NCI-H524 (cell line): ENCODE measurements around the gene CNTNAP5.
A peak's percentile ranks its signal among the peaks of the same experiment; 100 is the strongest.
"Not testable (repeated sequence)": the region's sequence is repeated elsewhere in the genome, so short reads cannot be mapped to it uniquely, and the experiment has no call there.

Source experiments
- DNase-seq, 2 experiments: peaks; one replicate each; lab custom pipeline; 2025; lab: John Stamatoyannopoulos, UW

Gene CNTNAP5

DNA sequence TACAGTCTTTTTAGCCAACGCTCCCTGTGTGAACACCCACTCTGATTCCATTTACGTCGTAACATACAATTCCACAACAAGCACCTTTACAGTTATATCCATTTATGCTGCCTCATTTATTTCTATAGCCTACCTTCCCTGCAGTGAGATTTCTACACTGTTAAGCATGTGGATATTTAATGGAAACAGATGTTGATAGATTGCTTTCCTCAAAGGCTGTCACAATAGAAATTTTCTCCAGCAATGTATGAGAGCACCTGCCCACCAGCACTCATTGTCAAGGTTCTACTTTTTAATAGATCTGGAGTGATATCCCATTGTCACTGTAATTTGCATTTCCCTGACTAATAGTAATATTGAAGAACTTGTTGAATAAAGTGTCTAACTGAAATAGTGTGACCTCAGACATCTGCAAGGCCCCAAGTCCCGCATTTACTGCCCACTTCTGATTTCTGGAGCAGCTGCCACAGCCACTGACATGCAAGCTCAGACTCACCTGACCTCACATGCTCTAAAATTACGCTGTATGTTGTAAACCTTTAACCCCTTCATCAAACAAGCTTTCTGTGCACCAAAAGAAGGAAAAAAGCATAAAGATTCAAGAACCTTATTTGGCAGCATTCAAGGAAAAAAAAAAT, 295.1 kb downstream of the CNTNAP5 start:
- peak in 1 of 2 experiments; percentile 28 for DNase-seq

DNA sequence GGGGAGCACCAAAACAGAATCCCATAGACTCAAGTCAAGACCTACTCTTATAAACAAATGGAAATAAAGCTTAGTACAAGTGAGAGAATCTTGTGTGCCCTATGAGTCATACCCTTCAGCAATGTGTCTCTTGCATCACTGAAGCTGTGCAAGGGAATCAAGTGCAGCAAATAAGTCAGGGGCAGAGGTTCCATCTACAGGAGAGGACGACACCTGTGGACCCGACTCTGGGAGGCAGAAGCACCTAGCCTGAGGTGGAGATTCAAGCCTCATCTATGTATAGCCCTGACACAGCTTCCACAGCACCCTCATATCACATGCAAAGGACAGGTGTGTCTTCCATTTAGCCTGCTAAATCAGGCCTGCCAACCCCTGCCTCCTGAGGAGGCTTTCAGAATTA, 298.2 kb downstream of the CNTNAP5 start:
- no peak for DNase-seq

DNA sequence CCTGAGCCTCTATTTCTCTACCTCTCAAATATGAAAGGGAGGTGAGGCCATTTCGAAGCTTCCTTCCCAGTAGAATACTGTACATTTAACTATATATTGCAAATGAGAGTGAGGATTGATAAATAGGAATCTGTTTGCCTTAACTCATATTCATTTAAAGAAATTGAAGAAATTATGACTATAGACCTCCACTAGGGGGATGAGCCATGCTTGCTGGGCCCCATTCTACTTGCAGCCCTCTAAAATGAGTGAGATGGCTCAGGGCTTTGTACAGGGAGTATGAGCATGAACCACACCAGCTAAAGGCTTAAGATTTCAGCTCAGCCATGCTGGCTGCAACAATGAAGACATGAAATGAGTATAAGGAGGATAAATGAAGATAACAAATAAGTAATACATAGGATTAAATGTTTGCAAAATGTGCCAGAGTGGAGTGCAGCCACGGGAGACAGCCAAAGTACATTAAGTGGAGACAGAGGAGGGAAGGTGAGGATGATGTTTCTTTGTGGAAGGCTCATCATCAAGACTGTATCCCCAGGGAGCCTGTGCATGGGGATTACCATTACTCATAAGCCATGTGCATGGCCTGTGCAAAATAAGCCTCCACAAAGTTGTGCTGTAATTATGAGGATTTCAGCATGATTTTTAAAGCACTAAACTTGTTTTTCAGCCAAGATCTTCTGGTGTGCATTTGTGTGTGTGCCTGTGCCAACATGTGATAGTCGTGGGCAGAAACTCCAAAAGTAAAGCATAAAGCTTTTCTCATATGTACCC, 300.8 kb downstream of the CNTNAP5 start:
- peak; percentile 14 to 73 for DNase-seq

DNA sequence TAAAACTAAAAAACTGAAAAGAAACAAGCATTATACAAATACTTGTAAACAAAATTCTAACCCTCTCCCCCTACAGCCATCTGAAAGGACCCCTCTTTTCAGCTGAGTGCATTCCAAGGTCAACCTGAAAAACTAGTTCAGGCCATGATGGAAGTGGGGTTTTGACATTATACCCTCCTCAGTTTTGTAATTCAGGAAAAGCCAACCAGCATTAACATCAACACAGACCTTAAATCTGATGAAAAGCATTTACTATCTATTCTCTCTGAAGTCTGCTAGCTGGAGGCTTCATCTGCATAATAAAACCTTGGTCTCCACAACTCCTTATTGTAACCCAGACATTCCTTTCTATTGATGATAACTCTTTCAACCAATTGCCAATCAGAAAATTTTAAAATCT, 302.2 kb downstream of the CNTNAP5 start:
- no peak for DNase-seq

DNA sequence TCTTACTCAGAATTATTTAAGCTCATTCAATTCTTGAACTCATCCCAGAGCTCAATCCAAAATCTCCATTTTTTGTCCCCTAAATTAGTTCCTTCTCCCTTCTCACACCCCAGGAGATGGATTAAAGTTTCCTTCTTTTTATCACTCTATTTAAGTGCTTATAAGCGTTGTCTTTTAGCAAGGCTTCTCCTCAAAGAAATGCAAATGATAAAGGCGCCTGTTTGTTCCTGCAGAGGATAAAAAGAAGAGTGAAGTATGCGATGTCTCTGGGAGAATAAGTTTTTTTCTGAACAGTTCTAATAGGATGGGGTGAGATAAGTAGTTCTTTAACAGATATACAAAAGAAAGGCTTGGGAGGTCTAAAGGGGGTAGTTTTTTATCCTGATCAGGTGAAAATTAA, 303.3 kb downstream of the CNTNAP5 start:
- DNase-seq = no peak

DNA sequence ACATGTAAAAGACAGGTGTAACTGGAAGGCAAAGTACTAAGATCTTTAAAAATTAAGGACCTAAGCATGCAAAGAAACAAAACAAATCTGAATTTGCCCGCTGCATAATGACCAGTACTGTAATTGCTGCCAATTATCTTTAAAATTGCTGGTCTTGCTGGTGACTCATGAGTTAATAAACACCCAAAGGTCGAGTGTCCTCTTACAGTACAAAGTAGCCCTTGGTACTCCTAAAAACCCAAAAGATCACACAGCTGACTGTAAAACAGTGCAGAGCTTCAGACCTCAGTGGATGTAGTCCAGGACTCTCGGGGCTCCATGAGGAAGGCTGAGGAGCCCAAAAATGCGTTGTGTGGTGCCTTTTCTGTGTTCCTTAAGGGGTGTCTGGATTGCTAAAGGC, 308.7 kb downstream of the CNTNAP5 start:
- DNase-seq = no peak

DNA sequence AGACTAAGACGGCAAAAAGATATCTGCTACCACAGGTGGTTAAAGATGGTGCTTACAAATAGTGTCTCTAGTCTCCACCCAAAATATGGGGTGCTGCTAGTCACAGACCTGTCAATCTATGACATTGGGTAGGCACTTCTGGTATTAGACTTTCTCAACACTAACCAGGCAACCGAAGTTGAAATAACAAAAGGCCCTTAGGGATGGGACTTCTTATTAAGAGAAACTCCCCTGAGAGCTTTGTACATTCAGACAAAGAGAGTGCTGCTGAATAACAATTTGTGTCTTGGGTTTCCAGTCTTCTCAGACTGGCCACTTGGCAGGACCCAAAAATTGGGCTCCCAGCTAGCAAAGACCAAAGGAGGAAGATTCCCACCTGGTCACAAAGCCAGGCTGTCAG, 310.0 kb downstream of the CNTNAP5 start:
- no peak for DNase-seq

DNA sequence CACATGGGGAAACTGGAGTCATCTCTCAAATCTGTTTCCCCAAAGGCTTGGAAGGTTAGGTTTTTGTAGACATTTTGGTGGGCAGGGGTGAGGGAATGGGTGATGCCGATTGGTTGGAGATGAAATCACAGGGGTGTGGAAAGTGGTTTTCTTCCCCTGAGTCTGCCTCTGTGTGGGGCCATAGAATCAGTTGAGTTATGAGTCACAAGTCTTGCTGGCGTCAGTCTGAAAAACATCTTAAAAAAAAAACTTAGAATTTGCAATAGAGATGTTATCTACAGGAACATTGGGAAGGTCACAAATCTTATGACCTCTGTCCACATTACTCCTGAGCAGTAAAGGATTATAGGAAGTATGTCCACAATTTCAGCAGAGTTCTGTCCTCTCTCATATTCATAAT, 314.6 kb downstream of the CNTNAP5 start:
- no peak for DNase-seq

DNA sequence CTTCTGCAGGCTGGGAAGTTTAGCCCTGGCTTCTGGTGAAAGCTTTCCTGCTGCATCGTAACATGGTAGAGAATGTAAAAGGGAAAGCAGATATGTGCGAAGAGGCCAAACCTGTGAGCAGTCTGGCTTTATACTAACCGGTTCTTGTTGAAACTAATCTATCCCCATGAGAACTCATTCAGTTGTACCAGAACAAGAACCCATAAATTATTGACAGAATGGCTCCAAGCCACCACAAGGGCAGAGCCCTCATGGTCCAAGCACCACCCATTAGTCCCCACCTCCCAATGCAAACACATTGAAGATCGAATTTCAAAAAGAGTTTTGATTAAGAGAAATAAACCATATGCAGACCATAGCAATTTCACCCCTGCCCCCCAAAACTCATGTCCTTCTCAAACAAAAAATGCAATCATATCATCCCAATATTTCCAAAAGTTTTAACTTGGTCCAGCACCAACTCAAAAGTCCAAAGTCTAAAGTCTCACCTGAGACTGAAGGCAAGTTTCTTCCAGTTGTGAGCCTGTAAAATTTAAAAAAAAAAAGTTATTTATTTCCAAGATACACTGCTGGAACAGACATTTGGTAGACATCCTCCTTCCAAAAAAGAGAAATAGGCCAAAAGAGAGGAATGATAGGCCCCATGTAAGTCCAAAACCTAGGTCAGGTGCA, 318.9 kb downstream of the CNTNAP5 start:
- DNase-seq = no peak

DNA sequence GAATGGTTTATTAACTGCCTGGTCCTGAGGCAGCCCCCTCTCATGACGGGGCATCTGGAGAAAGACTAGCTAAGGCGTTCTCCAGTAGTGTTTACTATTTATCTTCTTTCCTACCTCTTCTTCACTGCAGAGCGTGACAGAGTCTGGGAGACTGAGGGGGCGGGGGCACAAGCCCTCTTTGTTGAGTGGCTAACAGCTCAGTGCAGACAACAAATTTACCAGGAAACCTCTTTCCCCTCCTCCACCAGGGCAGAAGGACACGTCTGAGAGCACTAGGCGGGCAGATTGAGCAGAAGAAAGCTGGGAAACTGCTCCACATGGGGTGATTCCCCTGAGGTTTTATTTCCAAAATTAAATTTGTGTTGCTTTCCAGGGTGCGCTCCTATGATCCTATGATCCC, 322.1 kb downstream of the CNTNAP5 start:
- no peak for DNase-seq

DNA sequence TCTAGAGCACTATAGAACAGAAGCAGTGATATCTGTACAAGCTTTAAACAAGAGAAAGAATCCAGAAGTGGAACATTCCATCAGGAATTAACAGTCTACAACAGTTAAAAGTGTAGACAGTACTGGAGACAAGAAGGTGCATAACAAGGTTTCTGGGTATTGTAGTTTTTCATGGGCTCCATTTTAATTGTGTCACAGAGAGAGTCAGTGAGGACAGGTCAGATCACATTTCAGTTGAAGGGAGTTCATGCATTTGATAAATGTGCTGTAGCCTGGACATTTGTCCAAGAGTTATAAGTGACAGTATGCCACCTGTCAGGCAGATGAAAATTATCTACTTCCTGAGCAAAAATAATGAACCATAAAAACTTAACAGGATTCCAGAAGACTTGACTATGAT, 328.6 kb downstream of the CNTNAP5 start:
- DNase-seq = peak in 1 of 2 experiments; percentile 14

DNA sequence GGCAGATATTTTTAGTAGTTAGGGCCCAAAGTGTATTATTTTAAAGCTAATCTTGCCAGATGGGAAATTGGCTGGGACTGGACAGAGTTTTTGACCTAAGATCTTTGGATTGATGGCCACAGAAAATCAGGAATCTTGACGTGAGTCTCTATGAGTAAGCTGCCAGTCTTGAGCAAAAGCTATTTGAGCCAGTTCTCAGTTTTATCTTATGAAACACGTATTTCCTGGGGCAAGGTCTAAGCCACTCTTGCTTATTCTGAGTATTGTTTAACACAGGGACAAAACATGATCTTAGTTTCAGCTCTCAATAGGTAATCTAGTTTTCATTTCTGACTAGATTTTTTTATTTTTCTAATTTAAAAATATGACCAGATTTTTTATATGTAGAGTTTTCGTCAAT, 329.4 kb downstream of the CNTNAP5 start:
- no peak for DNase-seq

DNA sequence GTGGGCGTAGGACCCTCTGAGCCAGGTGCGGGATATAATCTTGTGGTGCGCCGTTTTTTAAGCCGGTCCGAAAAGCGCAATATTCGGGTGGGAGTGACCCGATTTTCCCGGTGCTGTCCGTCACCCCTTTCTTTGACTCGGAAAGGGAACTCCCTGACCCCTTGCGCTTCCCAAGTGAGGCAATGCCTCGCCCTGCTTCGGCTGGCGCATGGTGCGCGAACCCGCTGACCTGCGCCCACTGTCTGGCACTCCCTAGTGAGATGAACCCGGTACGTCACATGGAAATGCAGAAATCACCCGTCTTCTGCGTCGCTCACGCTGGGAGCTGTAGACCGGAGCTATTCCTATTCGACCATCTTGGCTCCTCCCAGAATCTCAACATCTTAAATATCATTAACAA, 336.9 kb downstream of the CNTNAP5 start:
- not testable (repeated sequence) for DNase-seq

DNA sequence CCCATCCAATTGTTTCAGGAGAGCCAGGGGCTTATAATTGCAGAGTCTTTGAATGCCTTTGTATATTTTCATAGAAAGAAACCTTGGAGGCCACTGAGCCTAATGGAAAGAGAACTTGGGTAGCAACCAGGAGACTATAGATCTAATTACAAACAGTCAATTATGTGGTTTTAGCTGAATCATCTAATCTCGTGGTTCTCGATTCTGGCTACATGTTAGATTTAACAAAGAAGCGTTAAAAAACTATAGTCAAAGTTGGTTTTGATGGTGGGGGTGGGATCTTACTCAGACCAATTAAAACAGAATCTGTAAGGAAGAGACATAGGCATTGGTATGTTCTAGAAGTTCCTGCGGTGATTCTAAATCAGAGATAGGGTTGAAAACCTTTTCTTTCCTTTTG, 344.1 kb downstream of the CNTNAP5 start:
- no peak for DNase-seq

DNA sequence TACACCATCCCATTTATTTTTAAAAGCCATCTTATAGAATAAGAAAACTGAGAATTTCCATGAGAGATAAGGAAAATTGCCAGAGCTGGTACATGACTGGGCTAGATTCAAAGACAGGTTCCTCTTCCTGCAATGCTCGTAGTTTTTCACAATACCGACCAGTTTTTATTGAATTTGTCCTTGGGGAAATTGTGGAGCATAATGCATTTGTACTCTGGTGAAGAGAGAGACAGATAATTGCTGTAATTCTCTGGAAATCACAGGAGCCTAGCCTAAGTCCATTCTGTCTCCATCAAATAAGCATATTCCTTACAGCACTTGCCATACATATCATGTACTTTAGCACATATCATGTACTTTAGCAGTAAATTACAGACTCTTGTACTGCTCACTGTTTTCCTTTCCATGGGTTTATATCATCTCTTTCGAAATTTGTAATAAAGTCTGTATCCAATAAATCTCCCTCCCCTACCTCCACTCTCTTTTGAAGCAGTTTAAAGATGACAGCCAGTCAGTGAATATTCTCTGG, 355.2 kb downstream of the CNTNAP5 start:
- no peak for DNase-seq

DNA sequence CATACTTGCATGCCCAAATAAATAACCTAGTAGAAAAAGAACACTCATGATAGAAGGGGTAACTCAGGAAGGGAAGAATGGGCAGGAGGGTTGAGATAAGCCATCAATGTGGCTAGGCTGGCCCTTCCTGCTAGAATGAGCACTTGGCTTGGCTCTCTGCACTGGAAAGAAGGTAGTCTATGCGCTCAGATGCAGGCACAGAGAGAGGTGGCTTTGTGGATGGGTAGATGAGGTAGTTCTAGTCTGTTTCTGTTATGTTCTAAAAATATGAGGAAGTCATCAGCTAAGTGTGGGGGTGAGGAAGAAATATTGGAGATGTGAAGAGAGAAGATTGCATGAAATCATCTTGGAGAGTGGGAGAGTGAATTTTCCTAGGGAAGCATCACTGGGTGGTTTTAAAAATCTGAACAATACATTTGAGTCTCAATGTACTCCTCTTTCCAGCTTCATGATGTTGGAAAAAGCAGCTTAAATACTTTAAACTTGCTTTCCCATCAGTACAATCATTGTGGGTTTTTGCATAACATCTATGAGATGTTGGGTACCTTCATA, 357.1 kb downstream of the CNTNAP5 start:
- DNase-seq = no peak

DNA sequence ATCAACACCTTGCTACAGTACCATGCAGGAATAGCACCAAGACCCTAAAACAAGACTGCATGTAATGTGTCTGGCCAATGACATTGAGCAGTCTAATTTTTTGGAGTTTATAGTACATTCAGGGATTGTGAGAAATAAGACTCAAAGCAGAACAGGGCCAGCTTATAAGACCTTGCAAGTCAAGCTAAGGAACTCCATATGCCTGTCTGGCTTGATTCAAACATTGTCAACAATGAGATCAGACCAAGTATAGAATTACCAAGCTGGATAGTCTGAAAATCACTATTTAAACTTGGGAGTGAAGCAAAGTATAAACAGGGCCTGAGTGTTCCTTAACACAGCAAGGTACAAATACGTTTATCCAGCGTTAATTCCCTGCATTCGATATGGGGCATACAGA, 370.9 kb downstream of the CNTNAP5 start:
- DNase-seq = no peak

DNA sequence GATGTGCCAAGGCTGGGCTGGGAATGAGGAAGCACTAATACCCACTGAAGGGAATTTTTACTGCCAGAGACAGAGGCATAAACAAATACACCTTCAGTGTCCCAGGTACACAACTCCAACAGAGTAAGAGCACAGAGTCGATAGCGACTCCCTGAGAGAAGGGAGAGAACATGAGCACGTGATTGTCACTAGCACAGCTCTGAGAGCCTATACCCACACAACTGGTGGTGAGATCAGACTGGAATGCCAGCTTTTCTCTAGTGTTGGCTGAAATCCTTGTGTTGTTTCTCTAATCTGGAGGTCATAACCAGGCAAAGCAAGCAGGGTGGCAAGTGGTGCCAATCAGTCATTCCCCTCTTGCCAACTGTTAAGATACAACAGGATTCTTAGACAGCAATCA, 377.2 kb downstream of the CNTNAP5 start:
- no peak for DNase-seq

DNA sequence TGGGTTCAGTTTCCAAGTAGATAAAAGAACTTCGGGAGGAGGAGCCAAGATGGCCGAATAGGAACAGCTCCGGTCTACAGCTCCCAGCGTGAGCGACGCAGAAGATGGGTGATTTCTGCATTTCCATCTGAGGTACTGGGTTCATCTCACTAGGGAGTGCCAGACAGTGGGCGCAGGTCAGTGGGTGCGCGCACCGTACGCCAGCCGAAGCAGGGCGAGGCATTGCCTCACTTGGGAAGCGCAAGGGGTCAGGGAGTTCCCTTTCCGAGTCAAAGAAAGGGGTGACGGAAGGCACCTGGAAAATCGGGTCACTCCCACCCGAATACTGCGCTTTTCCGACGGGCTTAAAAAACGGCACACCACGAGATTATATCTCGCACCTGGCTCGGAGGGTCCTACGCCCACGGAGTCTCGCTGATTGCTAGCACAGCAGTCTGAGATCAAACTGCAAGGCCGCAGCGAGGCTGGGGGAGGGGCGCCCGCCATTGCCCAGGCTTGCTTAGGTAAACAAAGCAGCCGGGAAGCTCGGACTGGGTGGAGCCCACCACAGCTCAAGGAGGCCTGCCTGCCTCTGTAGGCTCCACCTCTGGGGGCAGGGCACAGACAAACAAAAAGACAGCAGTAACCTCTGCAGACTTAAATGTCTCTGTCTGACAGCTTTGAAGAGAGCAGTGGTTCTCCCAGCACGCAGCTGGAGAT, 382.9 kb downstream of the CNTNAP5 start:
- DNase-seq = not testable (repeated sequence)

DNA sequence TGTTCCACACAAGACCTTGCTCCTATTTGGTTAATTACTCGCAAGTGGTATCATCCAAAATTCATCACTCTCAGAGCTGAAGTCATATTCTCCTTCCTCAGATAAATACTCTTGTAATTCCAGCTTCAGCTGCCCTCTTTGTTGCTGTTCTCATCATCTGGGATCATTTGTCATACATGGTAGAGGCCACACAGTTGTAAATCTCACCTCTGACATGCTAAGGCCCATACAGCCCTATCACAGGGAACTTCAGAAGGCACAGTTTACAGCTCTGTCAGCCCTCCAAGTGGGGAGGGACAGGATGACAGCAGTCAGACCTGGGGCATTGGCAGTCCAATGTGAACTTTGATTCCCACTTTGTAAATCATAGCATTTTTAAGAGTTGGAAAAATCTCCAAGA, 399.0 kb downstream of the CNTNAP5 start:
- no peak for DNase-seq

DNA sequence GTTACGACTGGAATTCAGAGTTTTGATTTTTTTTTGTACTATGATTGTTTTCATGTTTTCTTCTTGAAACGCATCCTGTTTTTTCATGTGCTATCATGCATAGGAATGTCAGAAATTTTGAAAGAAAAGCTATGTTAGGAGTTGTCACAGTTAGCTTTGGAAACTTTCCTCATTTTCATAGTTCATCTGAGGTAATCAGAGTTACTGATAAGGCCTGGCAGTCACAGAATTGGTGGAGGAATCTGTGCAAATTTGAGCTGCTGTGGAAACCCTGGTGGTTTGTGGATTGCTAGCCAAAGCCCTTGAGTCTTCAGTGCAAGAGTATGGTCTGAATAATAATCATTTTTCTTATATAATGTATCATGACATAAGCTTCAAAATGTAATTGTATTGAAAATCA, 401.0 kb downstream of the CNTNAP5 start:
- no peak for DNase-seq

DNA sequence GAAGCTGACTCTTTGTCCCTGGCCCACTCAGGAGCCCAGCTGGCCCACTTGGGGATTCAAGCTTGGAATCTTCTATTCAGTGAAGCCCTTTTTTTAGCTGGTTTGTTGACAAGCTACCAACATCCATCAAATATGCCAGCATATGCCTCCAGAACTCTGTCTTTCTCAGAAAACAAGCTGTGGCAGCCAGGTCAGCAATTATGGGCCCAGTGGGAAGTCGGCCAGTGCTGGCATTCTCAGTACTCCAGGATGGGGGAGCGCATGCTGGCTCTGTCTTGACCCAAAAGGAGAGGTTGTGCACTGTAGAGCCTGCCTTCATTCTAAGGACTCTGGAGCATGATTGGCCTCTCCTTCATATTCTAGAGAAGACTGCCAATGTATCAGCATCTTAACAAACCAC, 401.5 kb downstream of the CNTNAP5 start:
- no peak for DNase-seq
